Measurements from ENCODE around the gene OCA2. TPM values are rescaled to one million over a fixed set of nuclear protein-coding genes. Genes with fewer than 3 reads are reported as not detected.

The OCA2 gene
- polyA plus RNA-seq, 1 experiment: not detected

DNA sequence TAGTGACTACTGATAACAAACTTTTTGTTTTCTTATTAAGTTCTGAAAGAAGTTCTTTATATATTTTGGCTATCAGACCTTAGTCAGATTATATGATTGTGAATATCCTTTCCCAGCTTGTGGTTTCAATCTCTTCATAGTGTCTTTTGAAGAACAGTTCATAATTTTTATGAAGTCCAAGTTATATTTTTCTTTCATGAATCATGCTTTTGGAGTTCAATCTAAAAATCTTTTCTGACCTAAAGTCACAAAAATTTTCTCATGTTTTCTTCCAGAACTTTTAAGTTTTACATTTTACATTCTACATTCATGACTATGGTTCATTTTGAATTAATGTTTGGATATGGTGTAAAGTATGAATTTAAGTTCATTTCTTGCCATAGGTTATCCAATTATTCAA, 34.2 kb upstream of the OCA2 start:
- TF ChIP-seq, protein P1, sequence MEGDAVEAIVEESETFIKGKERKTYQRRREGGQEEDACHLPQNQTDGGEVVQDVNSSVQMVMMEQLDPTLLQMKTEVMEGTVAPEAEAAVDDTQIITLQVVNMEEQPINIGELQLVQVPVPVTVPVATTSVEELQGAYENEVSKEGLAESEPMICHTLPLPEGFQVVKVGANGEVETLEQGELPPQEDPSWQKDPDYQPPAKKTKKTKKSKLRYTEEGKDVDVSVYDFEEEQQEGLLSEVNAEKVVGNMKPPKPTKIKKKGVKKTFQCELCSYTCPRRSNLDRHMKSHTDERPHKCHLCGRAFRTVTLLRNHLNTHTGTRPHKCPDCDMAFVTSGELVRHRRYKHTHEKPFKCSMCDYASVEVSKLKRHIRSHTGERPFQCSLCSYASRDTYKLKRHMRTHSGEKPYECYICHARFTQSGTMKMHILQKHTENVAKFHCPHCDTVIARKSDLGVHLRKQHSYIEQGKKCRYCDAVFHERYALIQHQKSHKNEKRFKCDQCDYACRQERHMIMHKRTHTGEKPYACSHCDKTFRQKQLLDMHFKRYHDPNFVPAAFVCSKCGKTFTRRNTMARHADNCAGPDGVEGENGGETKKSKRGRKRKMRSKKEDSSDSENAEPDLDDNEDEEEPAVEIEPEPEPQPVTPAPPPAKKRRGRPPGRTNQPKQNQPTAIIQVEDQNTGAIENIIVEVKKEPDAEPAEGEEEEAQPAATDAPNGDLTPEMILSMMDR (IDR thresholded peaks at IDR 0.05; ENCODE audit: low read depth, low read length): no peak
- no peaks in the 10 kb centered on the region for H3K9me3 ChIP-seq (ENCODE audit: control insufficient read depth, insufficient read depth, low read length)
- no peaks in the 10 kb centered on the region for H3K27me3 ChIP-seq (ENCODE audit: control insufficient read depth, insufficient read depth, low read length)
- CTCF ChIA-PET: interaction anchor here (1.3 to 3.5 kb wide), 2 partner anchors 9 to 10 kb away, joined by 3 to 13 read pairs; no protein-coding TSS in a partner anchor
- POLR2A ChIA-PET: no interaction called here
- no peak overlapping the region for H3K4me3 ChIP-seq (ENCODE audit: low read depth, low read length)
- DNase-seq (ENCODE audit: low read depth, low spot score): no peak
- no peak overlapping the region for H3K27ac ChIP-seq (ENCODE audit: low read depth, low read length)

DNA sequence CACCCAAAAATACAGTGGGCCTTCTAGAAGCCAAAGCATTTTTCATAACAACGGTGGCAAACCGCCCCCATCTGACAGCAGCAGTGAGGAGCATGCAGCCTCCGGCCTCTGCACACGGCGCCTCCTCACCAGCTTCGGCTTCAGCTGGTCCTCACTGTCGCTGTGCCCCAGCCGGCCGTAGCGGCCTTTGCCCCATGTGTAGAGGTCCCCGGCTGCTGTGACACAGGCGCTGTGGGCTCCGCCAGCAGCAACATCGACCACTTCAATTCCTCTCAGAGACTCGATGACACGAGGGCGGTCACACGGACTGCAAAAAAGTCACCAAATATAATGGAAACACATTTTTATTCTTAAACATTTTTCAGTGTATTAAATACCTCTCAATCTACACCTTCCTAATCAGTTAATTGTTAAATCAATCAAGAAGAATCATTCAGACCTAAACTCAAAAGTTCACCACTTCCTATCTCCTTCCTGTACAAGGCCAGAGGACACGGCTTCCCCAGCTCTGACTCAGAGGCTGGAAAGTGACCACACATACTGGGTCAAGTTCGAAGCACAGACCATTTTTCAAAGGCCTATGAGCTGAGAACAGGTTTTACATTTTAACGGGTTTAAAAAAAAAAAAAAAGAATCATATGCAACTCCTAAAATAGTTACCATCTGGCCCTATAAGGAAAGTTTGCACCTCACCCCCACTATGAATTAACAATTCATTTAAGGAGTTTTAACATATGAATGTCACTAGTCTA, 33.6 kb upstream of the OCA2 start:
- H3K27ac ChIP-seq (ENCODE audit: low read depth, low read length): no peak overlapping the region
- no peaks in the 10 kb centered on the region for H3K9me3 ChIP-seq (ENCODE audit: control insufficient read depth, insufficient read depth, low read length)
- POLR2A ChIA-PET: no interaction called here
- TF ChIP-seq, protein P1 (IDR thresholded peaks at IDR 0.05; ENCODE audit: low read depth, low read length): no peak
- CTCF ChIA-PET: interaction anchor here (1.3 to 3.5 kb wide), 2 partner anchors 9 to 10 kb away, joined by 3 to 13 read pairs; no protein-coding TSS in a partner anchor
- no peaks in the 10 kb centered on the region for H3K27me3 ChIP-seq (ENCODE audit: control insufficient read depth, insufficient read depth, low read length)
- H3K4me3 ChIP-seq (ENCODE audit: low read depth, low read length): no peak overlapping the region
- no peak for DNase-seq (ENCODE audit: low read depth, low spot score)

DNA sequence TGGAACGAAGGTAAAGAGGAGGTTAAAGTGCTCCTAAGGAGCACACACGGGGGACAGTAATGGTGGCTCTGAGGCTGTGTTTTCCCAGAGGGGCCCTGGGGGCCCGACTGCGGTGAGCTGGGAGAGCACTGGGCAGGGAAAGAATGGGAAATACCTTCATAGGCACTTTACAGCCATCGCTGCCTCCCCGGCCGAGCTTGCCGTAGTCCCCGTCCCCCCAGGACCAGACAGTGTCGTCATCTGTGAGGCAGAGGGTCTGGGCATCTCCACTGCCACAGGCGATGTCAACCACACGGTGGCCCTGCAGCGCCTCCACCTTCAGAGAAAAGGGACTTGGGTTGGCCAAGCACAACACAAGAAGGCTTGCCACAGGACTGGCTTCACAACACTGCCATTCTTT, 32.8 kb upstream of the OCA2 start:
- H3K27ac ChIP-seq (ENCODE audit: low read depth, low read length): no peak overlapping the region
- POLR2A ChIA-PET: no interaction called here
- CTCF ChIA-PET: interaction anchor here (1.3 kb wide), 1 partner anchor 11 kb away, joined by 3 read pairs; no protein-coding TSS in a partner anchor
- TF ChIP-seq, protein P1 (IDR thresholded peaks at IDR 0.05; ENCODE audit: low read depth, low read length): no peak
- no peak for DNase-seq (ENCODE audit: low read depth, low spot score)
- H3K4me3 ChIP-seq (ENCODE audit: low read depth, low read length): no peak overlapping the region
- H3K27me3 ChIP-seq (ENCODE audit: control insufficient read depth, insufficient read depth, low read length): no peaks in the 10 kb centered on the region
- no peaks in the 10 kb centered on the region for H3K9me3 ChIP-seq (ENCODE audit: control insufficient read depth, insufficient read depth, low read length)

DNA sequence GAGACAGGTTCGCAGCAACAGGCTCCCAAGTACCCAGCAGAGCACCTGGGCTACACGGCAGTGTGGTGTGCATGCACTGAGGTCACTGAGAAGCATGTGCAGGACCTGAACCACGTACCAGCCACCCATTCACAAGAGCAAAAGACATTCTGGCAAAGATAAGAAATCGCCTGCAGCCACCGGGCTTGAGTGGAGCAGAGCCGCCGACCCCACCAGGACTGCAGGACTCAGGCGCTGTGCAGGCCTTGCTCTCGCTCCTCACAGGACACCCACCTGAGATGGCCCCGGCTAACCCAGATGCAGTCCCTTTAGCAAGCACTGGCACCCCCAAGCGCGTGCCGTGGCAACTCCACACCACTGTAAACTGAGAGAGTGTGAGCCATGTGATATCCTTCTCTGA, 32.3 kb upstream of the OCA2 start:
- no peaks in the 10 kb centered on the region for H3K9me3 ChIP-seq (ENCODE audit: control insufficient read depth, insufficient read depth, low read length)
- ChIA-PET CTCF (no interaction called here), POLR2A (no interaction called here)
- DNase-seq (ENCODE audit: low read depth, low spot score): no peak
- TF ChIP-seq, protein P1 (IDR thresholded peaks at IDR 0.05; ENCODE audit: low read depth, low read length): no peak
- no peak overlapping the region for H3K4me3 ChIP-seq (ENCODE audit: low read depth, low read length)
- no peak overlapping the region for H3K27ac ChIP-seq (ENCODE audit: low read depth, low read length)
- no peaks in the 10 kb centered on the region for H3K27me3 ChIP-seq (ENCODE audit: control insufficient read depth, insufficient read depth, low read length)

DNA sequence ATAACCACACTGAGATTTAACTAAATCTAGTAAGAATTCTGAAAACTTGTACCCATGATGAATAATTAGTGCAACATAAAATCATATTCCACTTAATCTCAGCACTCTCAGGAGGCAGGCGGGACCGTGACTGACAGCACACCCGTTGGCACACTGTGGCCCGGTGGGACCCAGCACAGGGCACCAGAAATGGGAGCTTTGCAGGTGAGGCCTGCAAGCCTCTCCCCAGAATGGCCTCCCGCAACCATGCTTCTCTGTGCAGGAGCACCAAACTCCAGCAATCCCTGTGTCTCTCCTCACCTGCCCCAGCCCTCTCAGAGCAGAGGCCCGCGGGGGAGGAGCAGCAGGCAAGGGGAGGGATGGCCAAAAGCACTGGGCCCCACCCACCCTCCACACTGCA, 31.5 kb upstream of the OCA2 start:
- H3K27me3 ChIP-seq (ENCODE audit: control insufficient read depth, insufficient read depth, low read length): no peaks in the 10 kb centered on the region
- H3K4me3 ChIP-seq (ENCODE audit: low read depth, low read length): no peak overlapping the region
- H3K27ac ChIP-seq (ENCODE audit: low read depth, low read length): no peak overlapping the region
- H3K9me3 ChIP-seq (ENCODE audit: control insufficient read depth, insufficient read depth, low read length): no peaks in the 10 kb centered on the region
- DNase-seq (ENCODE audit: low read depth, low spot score): no peak
- TF ChIP-seq, protein P1 (IDR thresholded peaks at IDR 0.05; ENCODE audit: low read depth, low read length): no peak
- ChIA-PET CTCF (interaction anchor here (0.5 kb wide), 1 partner anchor 402 kb away, joined by 4 read pairs; no protein-coding TSS in a partner anchor), POLR2A (no interaction called here)
